ENCODE results near the gene TECPR1. TPM values are rescaled to one million over a fixed set of nuclear protein-coding genes. Genes with fewer than 3 reads are reported as not detected.

Gene TECPR1
- total and polyA plus RNA-seq, 4 donors = 21.3 to 51.3 (median 32.0) TPM

GRCh38 chr7:98278408-98278807 lies 26.4 kb upstream of the TECPR1 start:
- no peaks in the 10 kb centered on the region for H3K27me3 ChIP-seq (ENCODE audit: control insufficient read depth, insufficient read depth, low read length)
- peaks cover 23% of the 10 kb centered on the region for H3K4me1 ChIP-seq (ENCODE audit: control insufficient read depth, insufficient read depth, low read length)
- H3K27ac ChIP-seq (ENCODE audit: low read depth, low read length) = no peak overlapping the region
- peaks cover 4% of the 10 kb centered on the region for H3K36me3 ChIP-seq (ENCODE audit: control insufficient read depth, insufficient read depth, low read length)
- 92% methylated on average over 5 of the region's 5 CpGs for WGBS (ENCODE audit: insufficient coverage)
- H3K9me3 ChIP-seq (ENCODE audit: control insufficient read depth, insufficient read depth, low read length) = no peaks in the 10 kb centered on the region
- no peak overlapping the region for H3K4me3 ChIP-seq (ENCODE audit: low read depth, low read length)
- no peak for DNase-seq (ENCODE audit: low read depth in 4 of 6, low spot score in 6 of 6)

- Histone ChIP-seq H3K9me3 (ENCODE audit: control insufficient read depth, insufficient read depth, low read length) (no peaks in the 10 kb centered on the region), H3K4me1 (ENCODE audit: control insufficient read depth, insufficient read depth, low read length) (peaks cover 8% of the 10 kb centered on the region), H3K27ac (ENCODE audit: low read depth, low read length) (no peak overlapping the region), H3K36me3 (ENCODE audit: control insufficient read depth, insufficient read depth, low read length) (no peaks in the 10 kb centered on the region), H3K27me3 (ENCODE audit: control insufficient read depth, insufficient read depth, low read length) (no peaks in the 10 kb centered on the region), H3K4me3 (ENCODE audit: low read depth, low read length) (no peak overlapping the region)
- DNase-seq (ENCODE audit: low read depth in 4 of 6, low spot score in 6 of 6) = no peak
- WGBS (ENCODE audit: insufficient coverage) = no CpG with 5 or more reads among the region's 5 CpGs
Measured at GRCh38 chr7:98276241-98276761, 24.3 kb upstream of the TECPR1 start.

- H3K27ac ChIP-seq (ENCODE audit: low read depth, low read length) = no peak overlapping the region
- H3K27me3 ChIP-seq (ENCODE audit: control insufficient read depth, insufficient read depth, low read length) = no peaks in the 10 kb centered on the region
- H3K9me3 ChIP-seq (ENCODE audit: control insufficient read depth, insufficient read depth, low read length) = no peaks in the 10 kb centered on the region
- no peaks in the 10 kb centered on the region for H3K4me1 ChIP-seq (ENCODE audit: control insufficient read depth, insufficient read depth, low read length)
- 95% methylated on average over 3 of the region's 3 CpGs for WGBS (ENCODE audit: insufficient coverage)
- no peak overlapping the region for H3K4me3 ChIP-seq (ENCODE audit: low read depth, low read length)
- H3K36me3 ChIP-seq (ENCODE audit: control insufficient read depth, insufficient read depth, low read length) = peaks cover 19% of the 10 kb centered on the region
- no peak for DNase-seq (ENCODE audit: low read depth in 4 of 6, low spot score in 6 of 6)
Measured at GRCh38 chr7:98267303-98267702, 15.3 kb upstream of the TECPR1 start.

- H3K27me3 ChIP-seq (ENCODE audit: control insufficient read depth, insufficient read depth, low read length) = no peaks in the 10 kb centered on the region
- H3K27ac ChIP-seq (ENCODE audit: low read depth, low read length) = no peak overlapping the region
- no peak for DNase-seq (ENCODE audit: low read depth in 4 of 6, low spot score in 6 of 6)
- WGBS (ENCODE audit: insufficient coverage) = no CpG with 5 or more reads among the region's 2 CpGs
- H3K9me3 ChIP-seq (ENCODE audit: control insufficient read depth, insufficient read depth, low read length) = no peaks in the 10 kb centered on the region
- H3K36me3 ChIP-seq (ENCODE audit: control insufficient read depth, insufficient read depth, low read length) = peaks cover 20% of the 10 kb centered on the region
- no peaks in the 10 kb centered on the region for H3K4me1 ChIP-seq (ENCODE audit: control insufficient read depth, insufficient read depth, low read length)
- H3K4me3 ChIP-seq (ENCODE audit: low read depth, low read length) = no peak overlapping the region
Measured at GRCh38 chr7:98266840-98267239, 14.8 kb upstream of the TECPR1 start.

- no peak overlapping the region for H3K27ac ChIP-seq (ENCODE audit: low read depth, low read length)
- no peak for DNase-seq (ENCODE audit: low read depth in 4 of 6, low spot score in 6 of 6)
- 100% methylated on average over 1 of the region's 5 CpGs for WGBS (ENCODE audit: insufficient coverage)
- peaks cover 24% of the 10 kb centered on the region for H3K36me3 ChIP-seq (ENCODE audit: control insufficient read depth, insufficient read depth, low read length)
- no peak overlapping the region for H3K4me3 ChIP-seq (ENCODE audit: low read depth, low read length)
- H3K27me3 ChIP-seq (ENCODE audit: control insufficient read depth, insufficient read depth, low read length) = no peaks in the 10 kb centered on the region
- H3K9me3 ChIP-seq (ENCODE audit: control insufficient read depth, insufficient read depth, low read length) = no peaks in the 10 kb centered on the region
- no peaks in the 10 kb centered on the region for H3K4me1 ChIP-seq (ENCODE audit: control insufficient read depth, insufficient read depth, low read length)
Measured at GRCh38 chr7:98265841-98266271, 13.8 kb upstream of the TECPR1 start.

- DNase-seq (ENCODE audit: low read depth in 4 of 6, low spot score in 6 of 6) = no peak
- peaks cover 20% of the 10 kb centered on the region for H3K36me3 ChIP-seq (ENCODE audit: control insufficient read depth, insufficient read depth, low read length)
- 95% methylated on average over 4 of the region's 6 CpGs for WGBS (ENCODE audit: insufficient coverage)
Measured at GRCh38 chr7:98257701-98258100, 5.7 kb upstream of the TECPR1 start.

DNA sequence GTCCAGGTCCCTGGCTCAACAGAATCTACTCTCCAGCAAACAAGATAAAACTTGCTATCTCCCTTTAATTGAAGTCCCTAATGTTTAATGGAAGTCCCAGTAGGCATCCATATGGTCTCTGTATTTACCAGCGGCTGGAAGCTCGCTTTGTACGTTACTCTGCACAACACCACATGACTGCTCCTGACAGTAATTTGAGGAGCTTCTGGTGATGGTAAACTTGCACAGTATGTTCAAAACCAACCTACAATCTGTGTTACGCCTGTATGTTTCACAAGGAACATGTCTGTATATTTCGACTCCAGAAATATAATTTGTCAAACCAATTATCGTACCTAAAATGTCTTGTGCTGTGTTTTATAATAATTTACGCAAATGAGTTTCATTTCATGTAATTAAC lies 4.4 kb upstream of the TECPR1 start:
- Histone ChIP-seq H3K4me1 (ENCODE audit: control insufficient read depth, insufficient read depth, low read length) (peaks cover 18% of the 10 kb centered on the region), H3K4me3 (ENCODE audit: low read depth, low read length) (no peak overlapping the region), H3K27ac (ENCODE audit: low read depth, low read length) (no peak overlapping the region), H3K9me3 (ENCODE audit: control insufficient read depth, insufficient read depth, low read length) (no peaks in the 10 kb centered on the region), H3K36me3 (ENCODE audit: control insufficient read depth, insufficient read depth, low read length) (peaks cover 16% of the 10 kb centered on the region), H3K27me3 (ENCODE audit: control insufficient read depth, insufficient read depth, low read length) (no peaks in the 10 kb centered on the region)
- DNase-seq (ENCODE audit: low read depth in 4 of 6, low spot score in 6 of 6) = peak in 2 of 6 donors; percentile 20 to 68
- WGBS (ENCODE audit: insufficient coverage) = 90% methylated on average over 2 of the region's 7 CpGs

More at GRCh38 chr7:98257701-98258100, 5.7 kb upstream of the TECPR1 start:
- Histone ChIP-seq H3K9me3 (ENCODE audit: control insufficient read depth, insufficient read depth, low read length) (no peaks in the 10 kb centered on the region), H3K4me1 (ENCODE audit: control insufficient read depth, insufficient read depth, low read length) (peaks cover 10% of the 10 kb centered on the region), H3K27me3 (ENCODE audit: control insufficient read depth, insufficient read depth, low read length) (no peaks in the 10 kb centered on the region), H3K4me3 (ENCODE audit: low read depth, low read length) (no peak overlapping the region), H3K27ac (ENCODE audit: low read depth, low read length) (no peak overlapping the region)

- Histone ChIP-seq H3K27me3 (ENCODE audit: control insufficient read depth, insufficient read depth, low read length) (no peaks in the 10 kb centered on the region), H3K4me1 (ENCODE audit: control insufficient read depth, insufficient read depth, low read length) (peaks cover 26% of the 10 kb centered on the region), H3K9me3 (ENCODE audit: control insufficient read depth, insufficient read depth, low read length) (no peaks in the 10 kb centered on the region), H3K4me3 (ENCODE audit: low read depth, low read length) (no peak overlapping the region), H3K36me3 (ENCODE audit: control insufficient read depth, insufficient read depth, low read length) (peaks cover 12% of the 10 kb centered on the region), H3K27ac (ENCODE audit: low read depth, low read length) (no peak overlapping the region)
- whole genome bisulfite sequencing (ENCODE audit: insufficient coverage) = 92% methylated on average over 4 of the region's 11 CpGs
- no peak for DNase-seq (ENCODE audit: low read depth in 4 of 6, low spot score in 6 of 6)
Measured at GRCh38 chr7:98254951-98255610, 3.0 kb upstream of the TECPR1 start.

GRCh38 chr7:98254516-98254915 lies 2.5 kb upstream of the TECPR1 start:
- H3K27ac ChIP-seq (ENCODE audit: low read depth, low read length) = no peak overlapping the region
- no peaks in the 10 kb centered on the region for H3K9me3 ChIP-seq (ENCODE audit: control insufficient read depth, insufficient read depth, low read length)
- peaks cover 26% of the 10 kb centered on the region for H3K4me1 ChIP-seq (ENCODE audit: control insufficient read depth, insufficient read depth, low read length)
- no peaks in the 10 kb centered on the region for H3K27me3 ChIP-seq (ENCODE audit: control insufficient read depth, insufficient read depth, low read length)
- no peak overlapping the region for H3K4me3 ChIP-seq (ENCODE audit: low read depth, low read length)
- WGBS (ENCODE audit: insufficient coverage) = 100% methylated on average over 2 of the region's 4 CpGs
- H3K36me3 ChIP-seq (ENCODE audit: control insufficient read depth, insufficient read depth, low read length) = peaks cover 16% of the 10 kb centered on the region
- DNase-seq (ENCODE audit: low read depth in 4 of 6, low spot score in 6 of 6) = no peak

DNA sequence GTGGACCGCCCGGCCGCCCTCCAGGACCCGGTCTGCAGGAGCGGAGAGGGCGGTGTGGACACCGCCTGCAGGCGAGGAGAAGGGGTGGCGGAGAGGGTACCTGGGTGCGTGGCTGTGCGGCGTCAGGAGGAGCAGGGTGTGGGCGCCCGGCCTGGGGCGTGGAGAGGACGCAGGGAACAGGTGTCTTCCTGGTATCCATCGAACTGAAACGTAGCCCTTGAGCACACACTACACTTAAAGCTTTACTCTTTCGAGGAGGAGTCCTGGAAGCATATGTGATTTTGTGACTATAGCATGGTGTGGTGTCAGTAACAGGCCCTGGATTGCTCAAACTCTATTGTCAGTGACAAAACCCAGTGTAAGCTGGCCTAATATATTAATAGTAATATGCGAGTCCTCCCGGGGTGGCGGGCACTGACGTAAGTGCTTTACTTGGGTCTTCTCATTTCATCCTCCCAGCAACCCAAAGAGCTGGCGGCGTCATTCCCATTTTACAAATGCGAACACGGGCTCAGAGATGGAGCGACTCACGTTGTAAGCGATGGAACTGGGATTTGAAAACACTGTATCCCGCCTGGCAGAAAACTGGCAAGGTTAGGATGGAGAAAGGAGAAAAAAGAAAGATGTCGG lies 508 bp upstream of the TECPR1 start:
- DNase-seq (ENCODE audit: low read depth in 4 of 6, low spot score in 6 of 6) = no peak
- Histone ChIP-seq H3K9me3 (ENCODE audit: control insufficient read depth, insufficient read depth, low read length) (no peaks in the 10 kb centered on the region), H3K4me3 (ENCODE audit: low read depth, low read length) (peak overlapping the region; percentile 78), H3K27ac (ENCODE audit: low read depth, low read length) (peak overlapping the region; percentile 47), H3K36me3 (ENCODE audit: control insufficient read depth, insufficient read depth, low read length) (peaks cover 24% of the 10 kb centered on the region), H3K4me1 (ENCODE audit: control insufficient read depth, insufficient read depth, low read length) (peaks cover 30% of the 10 kb centered on the region), H3K27me3 (ENCODE audit: control insufficient read depth, insufficient read depth, low read length) (no peaks in the 10 kb centered on the region)
- WGBS (ENCODE audit: insufficient coverage) = 12% methylated on average over 18 of the region's 32 CpGs

Measured in spinal cord (tissue), 10 donors.